Ovary (tissue), 3 donors: ENCODE results near the gene COQ8B.

Experiments
- CTCF ChIP-seq, 3 donors: fragments of 450-650 bp in 2 of 3; fragments of 200-600 bp in 1 of 3; IDR thresholded peaks; one replicate each; pipeline versions ENCODE4 v1.5.1 to v1.8.0; 2016 to 2022; ENCODE audit warnings: antibody characterized with exemption in 3 of 3, mild to moderate bottlenecking in 1 of 3
- EP300 ChIP-seq: sonication (generic); formaldehyde crosslinking; IDR thresholded peaks from one replicate; pipeline ENCODE4 v1.6.1; 2017; ENCODE audit warnings: antibody characterized with exemption
- POLR2A ChIP-seq: fragments of 450-650 bp; IDR thresholded peaks from one replicate; pipeline ENCODE4 v1.6.1; 2017; ENCODE audit warnings: antibody characterized with exemption, mild to moderate bottlenecking, moderate library complexity
- donor health status: DM: no; HTN: no; CAD: no.

DNA sequence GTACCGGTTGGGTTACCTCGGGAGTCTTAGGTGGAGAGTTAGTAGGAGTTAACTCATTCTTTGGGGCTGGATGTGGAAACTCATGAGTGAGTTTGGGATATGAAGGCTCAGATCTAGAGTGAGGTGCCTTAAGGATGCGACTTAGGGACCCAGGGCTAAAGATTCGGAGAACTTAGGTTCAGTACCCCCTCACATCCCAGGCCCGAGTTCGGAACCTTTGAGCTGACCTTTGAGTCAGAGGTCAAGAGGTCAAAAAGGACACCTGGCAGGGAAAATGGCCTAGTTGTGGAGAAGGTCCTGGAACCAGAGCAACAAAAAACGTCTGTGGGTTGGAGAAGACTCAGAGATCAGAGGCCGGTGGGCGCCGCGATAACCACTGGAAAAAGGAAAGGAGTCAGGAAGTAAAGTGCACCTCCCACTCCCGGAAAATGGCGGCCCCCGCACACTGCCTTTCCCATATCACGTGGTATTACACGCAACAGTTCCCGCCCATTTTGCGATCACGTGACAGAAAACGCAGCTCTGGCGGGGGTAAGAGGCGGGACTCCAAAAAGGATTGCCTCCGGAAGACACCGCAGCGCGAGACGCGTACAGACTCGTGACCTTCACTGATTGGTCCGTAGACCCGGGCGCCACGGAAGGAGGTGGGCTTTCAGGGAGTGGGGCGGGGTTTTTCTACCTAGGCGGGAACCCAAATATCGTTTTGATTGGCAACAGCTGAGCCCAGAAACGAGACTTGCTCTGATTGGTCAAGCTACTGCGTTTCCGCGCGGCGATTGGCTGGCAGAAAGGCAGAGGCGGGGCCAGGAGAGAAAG is 33.6 kb upstream of the COQ8B start, which contains the start of gene ACTMAP:
- TF ChIP-seq CTCF (IDR thresholded peaks at IDR 0.05): no peak
- TF ChIP-seq POLR2A: peak; percentile 84
- TF ChIP-seq EP300: peak; percentile 90
